ENCODE results near the gene IRS2.

IRS2 gene

DNA sequence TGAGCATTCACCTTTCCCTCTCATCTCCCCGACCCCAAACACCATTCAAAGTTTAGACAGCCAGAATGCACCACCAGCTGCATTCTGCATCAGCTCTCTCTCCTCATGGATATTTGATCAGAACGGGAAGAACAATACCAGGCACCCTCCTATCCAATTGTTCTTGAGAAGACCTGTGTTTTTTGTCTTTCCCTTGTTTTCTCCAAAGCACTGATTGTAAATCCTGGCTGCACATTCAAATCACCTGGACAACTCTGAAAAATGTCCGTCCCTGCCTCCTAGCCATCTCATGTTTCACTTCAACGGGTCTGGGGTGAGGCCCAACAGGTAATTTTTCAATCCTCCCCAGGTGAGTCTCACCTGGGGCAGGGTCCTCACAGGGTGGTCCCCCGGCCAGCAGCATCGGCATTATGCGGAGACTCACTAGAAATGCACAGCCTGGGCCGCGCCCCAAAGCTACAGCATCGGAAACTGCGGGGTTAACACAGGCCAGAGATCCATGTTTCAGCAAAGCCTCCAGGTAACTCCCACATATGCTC is 5.5 kb downstream of the IRS2 start:
- no peak for DNase-seq

DNA sequence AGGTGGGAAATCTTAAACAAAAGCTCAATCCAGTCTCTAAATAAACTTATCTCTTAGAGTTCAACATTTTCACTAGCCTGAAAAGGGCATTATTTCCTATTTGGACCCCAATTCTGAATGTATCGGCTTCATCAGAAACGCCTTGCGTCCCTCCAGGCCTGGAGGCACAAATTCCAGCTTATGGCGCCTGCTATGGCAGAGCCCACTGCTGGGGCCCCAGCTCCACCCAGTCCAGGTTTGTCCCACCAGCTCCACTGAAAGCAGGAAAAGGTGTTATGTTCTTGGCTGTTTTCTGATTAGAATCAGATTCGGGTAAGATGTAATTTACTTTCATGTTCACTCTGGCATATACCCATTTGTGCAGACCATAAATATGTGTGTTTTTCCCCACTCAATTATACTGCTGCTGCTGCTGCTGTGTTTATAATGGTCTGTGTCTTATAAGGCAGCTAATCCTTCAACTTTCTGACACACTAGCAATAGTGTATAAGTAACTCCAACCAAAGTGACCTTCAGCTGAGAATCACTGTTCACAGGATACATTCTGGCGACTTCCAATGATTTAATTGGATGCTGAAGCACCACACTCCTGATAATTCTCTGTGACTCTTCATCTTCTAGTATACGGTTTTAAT is 6.4 kb downstream of the IRS2 start:
- no peak for DNase-seq

GRCh38 chr13:109779074-109779473 is 7.3 kb downstream of the IRS2 start:
- DNase-seq: no peak

DNA sequence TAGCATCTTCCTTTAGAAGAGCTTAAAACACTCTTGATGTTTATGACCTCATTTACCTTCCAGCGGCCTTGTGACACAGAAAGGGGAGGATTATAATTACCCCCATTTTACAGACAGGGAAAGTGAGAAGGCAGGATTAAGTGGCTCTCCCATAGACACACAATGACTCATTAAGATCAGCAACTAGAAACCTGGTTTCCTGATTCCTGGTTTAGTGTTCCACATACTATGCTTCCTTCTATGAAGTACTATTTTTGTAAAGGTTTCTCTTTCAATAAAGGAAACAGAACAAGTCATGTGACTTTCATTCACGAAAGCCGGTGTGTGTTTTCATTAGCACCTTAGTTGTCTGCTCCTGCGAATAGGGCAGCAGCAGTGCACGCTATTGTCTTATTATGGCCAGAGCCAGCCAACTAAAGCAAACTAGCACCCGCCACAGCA is 8.3 kb downstream of the IRS2 start:
- DNase-seq: no peak

- no peak for DNase-seq
Observed at GRCh38 chr13:109776575-109776974, 9.8 kb downstream of the IRS2 start.

DNA sequence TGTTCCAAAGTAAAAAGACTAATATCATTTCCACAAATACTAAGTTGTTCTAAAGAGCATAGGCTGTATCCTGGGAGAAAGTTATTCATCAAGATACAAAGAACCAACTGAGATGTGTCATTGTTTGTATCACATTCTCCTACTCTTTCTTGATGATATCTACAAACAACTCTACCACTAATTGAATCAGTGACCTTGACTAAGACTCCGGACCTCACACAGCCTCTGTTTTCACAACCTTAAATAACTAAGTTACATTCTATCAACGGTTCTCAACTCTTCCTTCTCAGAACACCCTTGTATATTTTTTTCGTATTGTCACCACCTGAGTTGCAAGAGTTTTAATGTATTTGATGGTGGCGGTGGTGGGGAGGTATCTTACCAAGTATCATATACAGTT is 12.6 kb downstream of the IRS2 start:
- no peak for DNase-seq

DNA sequence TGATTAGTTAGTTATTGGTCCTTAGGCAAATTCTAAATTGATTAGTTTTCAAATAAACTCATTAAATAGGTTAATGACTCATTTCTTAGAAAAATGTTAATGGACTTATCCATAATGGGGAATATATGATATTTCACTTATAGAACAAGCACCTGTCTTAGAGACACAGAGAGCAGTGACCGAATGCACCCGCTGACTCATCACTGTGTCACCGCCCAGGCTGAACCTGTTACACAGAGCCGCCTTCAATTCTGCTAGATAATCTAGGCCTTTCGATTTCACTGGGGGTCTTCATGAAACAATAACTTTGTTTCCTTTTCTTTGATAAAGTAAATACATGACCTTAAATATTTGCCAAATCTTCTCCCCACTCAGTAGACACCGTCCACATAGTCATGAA is 13.1 kb downstream of the IRS2 start:
- no peak for DNase-seq

- DNase-seq: no peak
Observed at GRCh38 chr13:109771926-109772325, 14.5 kb downstream of the IRS2 start.

DNA sequence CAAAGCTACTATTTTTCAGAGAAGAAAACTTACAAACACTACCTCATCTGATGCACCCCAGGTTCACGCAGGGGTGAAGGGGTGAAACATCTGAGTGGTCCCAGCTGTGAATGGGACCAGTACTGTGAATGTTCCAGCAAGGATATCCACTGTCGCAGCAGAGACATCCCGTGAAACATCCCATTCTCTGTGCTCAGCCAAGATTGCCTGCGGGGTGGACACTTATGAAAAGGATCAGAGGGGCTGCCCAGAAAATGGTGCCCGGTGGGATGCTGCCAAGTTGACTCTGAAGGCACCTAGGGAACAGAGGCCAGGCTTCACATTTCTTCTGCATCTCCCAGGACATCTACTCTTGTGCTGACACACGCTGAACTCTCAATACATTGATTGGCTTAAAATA is 15.9 kb downstream of the IRS2 start:
- no peak for DNase-seq

GRCh38 chr13:109769921-109770320 is 16.5 kb downstream of the IRS2 start:
- no peak for DNase-seq

DNA sequence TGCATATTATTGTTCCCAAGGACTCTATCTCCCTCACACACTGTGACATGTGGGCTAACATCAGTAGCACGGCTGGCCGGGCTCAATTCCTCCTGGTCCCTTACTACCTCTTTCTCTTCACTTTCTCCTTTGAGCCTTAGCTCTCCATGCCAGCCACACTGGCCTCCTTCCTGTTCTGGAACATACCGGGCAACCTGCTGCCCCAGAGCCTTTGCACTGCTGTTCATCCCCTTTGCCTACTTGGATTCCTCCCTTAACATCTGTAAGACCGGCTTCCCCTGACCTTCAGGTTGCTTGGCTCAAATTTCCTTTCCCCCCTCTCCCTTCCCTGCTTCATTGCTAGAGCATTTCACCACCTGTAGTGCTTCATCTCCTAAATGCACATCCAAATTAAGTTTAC is 17.1 kb downstream of the IRS2 start:
- DNase-seq: no peak

DNA sequence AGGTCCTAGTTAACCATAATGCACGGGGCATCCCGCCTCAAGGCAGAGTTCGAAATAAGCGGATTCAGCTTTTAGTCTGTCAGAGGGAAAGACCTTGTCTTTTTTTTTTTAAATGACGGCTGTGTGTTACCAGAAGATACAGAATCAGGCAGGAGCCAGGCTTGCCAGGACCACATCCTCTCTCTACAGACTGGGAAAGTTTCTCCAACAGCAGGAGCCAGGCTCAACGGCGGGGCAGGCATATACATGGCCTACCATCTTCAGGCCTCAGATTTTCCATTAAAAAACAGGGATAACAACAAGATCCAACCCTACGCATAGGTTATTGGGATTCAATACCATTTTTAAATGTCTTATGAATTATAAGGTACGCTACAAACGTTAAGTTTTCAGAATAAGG is 17.8 kb downstream of the IRS2 start:
- DNase-seq: no peak

GRCh38 chr13:109768176-109768575 is 18.2 kb downstream of the IRS2 start:
- DNase-seq: no peak

DNA sequence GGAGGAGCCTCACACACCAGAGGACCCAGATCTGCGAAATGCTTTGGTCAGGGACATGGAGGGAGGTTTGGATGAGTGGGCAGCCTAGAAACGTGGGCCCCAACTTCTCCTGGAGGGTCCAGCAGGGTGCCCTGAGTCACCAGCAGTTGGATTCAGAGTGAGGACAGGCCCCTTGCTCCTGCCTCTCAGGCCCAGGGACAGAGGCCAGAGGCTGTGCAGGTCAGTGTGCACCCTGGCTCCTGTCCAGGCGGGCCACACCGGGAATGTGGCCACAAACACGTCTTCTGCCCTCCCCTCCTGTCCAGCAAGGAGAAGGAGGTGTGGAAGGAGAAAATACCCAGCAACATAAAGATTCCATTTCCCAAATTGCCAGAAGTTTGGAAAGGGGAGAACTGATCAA is 19.4 kb downstream of the IRS2 start:
- no peak for DNase-seq

GRCh38 chr13:109764470-109765291 is 21.7 kb downstream of the IRS2 start:
- DNase-seq: no peak

DNA sequence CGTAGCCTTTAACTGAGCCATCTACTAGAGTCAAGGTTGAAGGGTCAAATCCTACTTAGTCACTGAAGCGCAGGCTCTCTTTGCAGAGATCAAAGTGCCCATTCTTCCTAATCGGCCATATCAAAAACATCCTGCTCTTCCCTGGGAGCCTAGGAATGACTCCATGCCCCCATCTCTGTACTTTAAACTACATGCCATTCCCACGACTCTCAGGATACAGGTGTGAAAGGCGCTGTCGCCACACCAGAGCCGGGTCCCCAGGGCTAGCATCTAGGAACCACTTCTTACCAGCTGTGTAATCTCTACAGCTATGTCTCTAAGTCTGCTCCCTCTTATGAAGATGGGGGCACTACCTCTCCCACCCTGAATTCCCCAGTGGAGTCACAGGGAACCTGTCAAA is 22.3 kb downstream of the IRS2 start:
- no peak for DNase-seq

GRCh38 chr13:109762791-109763190 is 23.6 kb downstream of the IRS2 start:
- no peak for DNase-seq

GRCh38 chr13:109761695-109762094 is 24.7 kb downstream of the IRS2 start:
- DNase-seq: no peak

GRCh38 chr13:109760951-109761350 is 25.4 kb downstream of the IRS2 start:
- DNase-seq: no peak

DNA sequence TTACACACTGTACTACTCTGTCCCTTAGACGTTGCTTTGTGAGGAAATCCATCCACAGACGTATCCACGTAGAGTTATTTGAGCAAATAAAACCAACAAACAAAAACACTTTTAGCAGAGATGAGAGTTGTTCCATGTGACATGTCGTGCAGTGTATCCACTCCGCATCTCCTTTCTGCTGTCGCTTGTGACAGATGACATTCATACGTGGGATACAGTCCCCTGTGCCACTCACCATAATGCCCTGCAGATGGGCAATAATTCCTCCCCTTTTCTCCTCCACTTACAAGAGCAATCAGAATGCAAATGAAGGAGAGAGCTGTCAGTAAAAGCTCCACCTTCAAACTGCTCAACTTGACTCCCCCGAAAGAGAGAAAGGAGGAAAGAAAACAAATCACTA is 26.0 kb downstream of the IRS2 start:
- DNase-seq: no peak

- no peak for DNase-seq
Observed at GRCh38 chr13:109759609-109760008, 26.8 kb downstream of the IRS2 start.

DNA sequence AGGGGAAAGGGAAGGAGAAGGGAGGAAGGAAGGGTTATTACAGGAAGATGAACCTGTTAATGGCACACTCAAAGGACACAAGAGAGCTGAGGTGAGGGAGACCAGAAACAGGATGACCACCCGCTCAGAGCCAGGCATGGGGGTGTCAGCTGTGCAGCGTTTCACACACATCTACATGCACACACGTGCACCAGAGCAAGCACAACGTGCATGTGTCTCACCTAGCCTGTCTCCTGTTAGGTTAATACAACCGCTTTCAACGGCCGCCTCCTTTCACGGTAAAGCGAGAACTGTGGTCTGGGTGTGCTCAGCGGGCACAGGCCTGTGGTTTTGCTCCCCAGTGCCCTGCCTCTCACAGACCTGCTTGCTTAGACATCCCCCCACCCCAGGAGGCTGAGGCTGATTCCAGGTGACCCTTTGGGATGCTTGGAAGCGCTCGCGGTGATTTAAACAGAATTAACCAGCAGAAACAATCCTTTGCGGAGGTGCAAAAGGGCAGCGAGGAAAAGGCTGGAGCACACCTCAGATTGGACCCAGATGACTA is 27.4 kb downstream of the IRS2 start:
- no peak for DNase-seq

GRCh38 chr13:109756778-109757177 is 29.6 kb downstream of the IRS2 start:
- DNase-seq: no peak

DNA sequence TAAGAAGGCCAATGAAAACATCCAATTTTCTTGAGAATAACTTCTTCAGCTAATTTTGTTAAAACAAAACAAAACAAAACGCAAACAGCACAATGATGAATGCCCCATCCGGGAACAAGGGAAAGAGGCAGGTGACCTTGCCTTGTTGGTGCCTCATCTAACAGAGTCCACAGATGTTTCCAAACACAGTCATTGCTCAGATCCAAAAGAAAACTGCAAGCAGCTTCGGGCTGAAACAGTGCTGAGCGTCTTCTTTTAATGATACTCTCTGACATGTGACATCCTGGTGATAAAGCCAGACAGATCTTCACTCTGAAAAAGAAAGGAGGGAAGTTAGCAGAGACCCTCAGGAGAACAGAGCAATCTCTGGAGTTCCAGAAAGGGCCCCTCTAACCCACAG is 30.4 kb downstream of the IRS2 start:
- no peak for DNase-seq

Measured in stimulated activated CD4-positive, alpha-beta T cell treated with anti-CD3 and anti-CD28 coated beads, Interleukin-4, amount 100 ng/mL, for 1 hour (primary cell).